RPMI7951 (cell line): ENCODE data around the gene LRP2BP. TPM values are rescaled to one million over a fixed set of nuclear protein-coding genes. Genes with fewer than 3 reads are reported as not detected.

Source experiments
- DNase-seq: peaks from one replicate; pipeline ENCODE4 v3.0.0-alpha.2; 2012; ENCODE audit warnings: low read depth
- total RNA-seq: library from RNA; depleted of rRNA; stranded (reverse); fragments of >200 nt; shearing (Covaris generic); gene quantifications from 2 replicates; pipeline ENCODE4 v1.2.3, GENCODE V29; 2014

Gene LRP2BP
- total RNA-seq, 1 experiment from 2014 or later = 0.48 TPM

- peak; percentile 95 for DNase-seq
These were observed 416 bp upstream of the LRP2BP start for GRCh38 chr4:185395956-185396723.

GRCh38 chr4:185394568-185395237, 1.0 kb downstream of the LRP2BP start:
- peak; percentile 23 for DNase-seq

GRCh38 chr4:185392156-185392555, 3.6 kb downstream of the LRP2BP start:
- no peak for DNase-seq

- no peak for DNase-seq
These were observed 4.8 kb downstream of the LRP2BP start for GRCh38 chr4:185390941-185391340.

GRCh38 chr4:185387957-185388356, 7.8 kb downstream of the LRP2BP start:
- no peak for DNase-seq

GRCh38 chr4:185384930-185385331, 10.8 kb downstream of the LRP2BP start:
- DNase-seq = peak; percentile 41

- no peak for DNase-seq
These were observed 11.7 kb downstream of the LRP2BP start for GRCh38 chr4:185384061-185384460.

GRCh38 chr4:185383451-185383850, 12.3 kb downstream of the LRP2BP start:
- no peak for DNase-seq

- no peak for DNase-seq
These were observed 13.0 kb downstream of the LRP2BP start for GRCh38 chr4:185382754-185383153.

- no peak for DNase-seq
These were observed 14.2 kb downstream of the LRP2BP start for GRCh38 chr4:185381288-185382196.

- no peak for DNase-seq
These were observed 15.4 kb downstream of the LRP2BP start for GRCh38 chr4:185380320-185380719.

GRCh38 chr4:185379326-185380295, 16.1 kb downstream of the LRP2BP start:
- no peak for DNase-seq

- DNase-seq = no peak
These were observed 17.5 kb downstream of the LRP2BP start for GRCh38 chr4:185378264-185378663.

GRCh38 chr4:185374573-185374972, 21.2 kb downstream of the LRP2BP start:
- DNase-seq = no peak

GRCh38 chr4:185374027-185374426, 21.7 kb downstream of the LRP2BP start:
- DNase-seq = no peak

GRCh38 chr4:185371702-185372101, 24.0 kb downstream of the LRP2BP start:
- no peak for DNase-seq

GRCh38 chr4:185370268-185370949, 25.3 kb downstream of the LRP2BP start:
- DNase-seq = no peak

- DNase-seq = no peak
These were observed 26.0 kb downstream of the LRP2BP start for GRCh38 chr4:185369731-185370130.

- no peak for DNase-seq
These were observed 30.8 kb downstream of the LRP2BP start for GRCh38 chr4:185364886-185365285.

- no peak for DNase-seq
These were observed 32.5 kb downstream of the LRP2BP start for GRCh38 chr4:185363251-185363650.
